Neural cell (in vitro differentiated cells): ENCODE results near the gene KCNH6. TPM values are rescaled to one million over a fixed set of nuclear protein-coding genes. Genes with fewer than 3 reads are reported as not detected.

Experiments used
- H2AFZ ChIP-seq: fragments of 200-600, 300-800 bp; sonication (generic), shearing (Covaris generic); 2 replicates; pipeline ENCODE4 v1.6.0; 2014; ENCODE audit warnings: low read depth, mild to moderate bottlenecking, antibody characterized with exemption, low read length, moderate library complexity
- H3F3A ChIP-seq: fragments of 200-600 bp; shearing (Covaris generic); 2 replicates; pipeline ENCODE4 v1.6.1; 2016; ENCODE audit warnings: mild to moderate bottlenecking, moderate library complexity, mixed read lengths, antibody characterized with exemption, low read length; ENCODE audit not compliant: insufficient read depth, poor library complexity, severe bottlenecking
- H3K27ac ChIP-seq: fragments of 200-600, 300-800 bp; sonication (generic), shearing (Covaris generic); 2 replicates; pipeline ENCODE4 v1.5.1; 2014; ENCODE audit warnings: mild to moderate bottlenecking, low read length, moderate library complexity
- H3K27me3 ChIP-seq: fragments of 300-800, 200-600 bp; sonication (generic), shearing (Covaris generic); 2 replicates; pipeline ENCODE4 v1.6.0; 2014; ENCODE audit warnings: mild to moderate bottlenecking, low read depth, low read length, moderate library complexity; ENCODE audit not compliant: insufficient read depth
- H3K36me3 ChIP-seq: fragments of 300-800, 200-600 bp; sonication (generic), shearing (Covaris generic); 2 replicates; pipeline ENCODE4 v1.5.1; 2014; ENCODE audit warnings: mild to moderate bottlenecking, antibody characterized with exemption, low read length, moderate library complexity; ENCODE audit not compliant: insufficient read depth
- H3K4me2 ChIP-seq: fragments of 300-800, 200-600 bp; sonication (generic), shearing (Covaris generic); 2 replicates; pipeline ENCODE4 v1.6.0; 2014; ENCODE audit warnings: mild to moderate bottlenecking, low read length
- H3K4me3 ChIP-seq: fragments of 300-800, 200-600 bp; sonication (generic), shearing (Covaris generic); 2 replicates; pipeline ENCODE4 v1.5.1; 2014; ENCODE audit warnings: mild to moderate bottlenecking, low read length, moderate library complexity
- H3K79me2 ChIP-seq: fragments of 200-600 bp; shearing (Covaris generic); replicated peaks from 2 replicates; pipeline ENCODE4 v1.6.0; 2014; ENCODE audit warnings: mild to moderate bottlenecking, low read length, moderate library complexity; ENCODE audit not compliant: insufficient read depth
- H3K9ac ChIP-seq: fragments of 300-800, 200-600 bp; sonication (generic), shearing (Covaris generic); 2 replicates; pipeline ENCODE4 v1.6.1; 2016; ENCODE audit warnings: mild to moderate bottlenecking, low read length, mixed read lengths
- H3K9me2 ChIP-seq: fragments of 200-600 bp; shearing (Covaris generic); 2 replicates; pipeline ENCODE4 v1.6.1; 2016; ENCODE audit warnings: mild to moderate bottlenecking, low read length, mixed read lengths; ENCODE audit not compliant: insufficient read depth
- H3K9me3 ChIP-seq: fragments of 200-600, 300-800 bp; sonication (generic), shearing (Covaris generic); 2 replicates; pipeline ENCODE4 v1.6.1; 2016; ENCODE audit warnings: mild to moderate bottlenecking, mixed run types, low read length, moderate library complexity, mixed read lengths
- H4K20me1 ChIP-seq: fragments of 200-600 bp; shearing (Covaris generic); 2 replicates; pipeline ENCODE4 v1.6.1; 2016; ENCODE audit warnings: mild to moderate bottlenecking, mixed run types; ENCODE audit not compliant: insufficient read depth
- CTCF ChIP-seq: fragments of 450-650 bp; IDR thresholded peaks from 2 replicates; pipeline ENCODE4 v1.5.1; 2014; ENCODE audit warnings: antibody characterized with exemption, mild to moderate bottlenecking, moderate library complexity; ENCODE audit not compliant: poor library complexity, severe bottlenecking
- MXI1 ChIP-seq: fragments of 450-650 bp; conservative IDR thresholded peaks from 2 replicates; pipeline ENCODE4 v1.6.1; 2014; ENCODE audit warnings: antibody characterized with exemption, mild to moderate bottlenecking; ENCODE audit not compliant: poor library complexity, severe bottlenecking
- RAD21 ChIP-seq: fragments of 450-650 bp; conservative IDR thresholded peaks from 2 replicates; pipeline ENCODE4 v1.6.1; 2014; ENCODE audit warnings: antibody characterized with exemption, mild to moderate bottlenecking, moderate library complexity
- REST ChIP-seq: IDR thresholded peaks from 2 replicates; pipeline ENCODE4 v1.6.1; 2012; ENCODE audit warnings: borderline replicate concordance
- SMC3 ChIP-seq: fragments of 450-650 bp; conservative IDR thresholded peaks from 2 replicates; pipeline ENCODE4 v1.6.1; 2014; ENCODE audit warnings: antibody characterized with exemption, mild to moderate bottlenecking, moderate library complexity; ENCODE audit not compliant: poor library complexity
- polyA plus RNA-seq: library from polyadenylated mRNA; depleted of rRNA; stranded (reverse); fragments of >200 nt; gene quantifications from 2 replicates; pipeline ENCODE4 v1.2.3, GENCODE V29; 2014

The KCNH6 gene
- polyA plus RNA-seq, 1 donor from 2014 or later: not detected

- no peaks in the 10 kb centered on the region for H3F3A ChIP-seq
- peaks cover 44% of the 10 kb centered on the region for H3K27me3 ChIP-seq
- H3K79me2 ChIP-seq: no peaks in the 10 kb centered on the region
- no peaks in the 10 kb centered on the region for H3K9me2 ChIP-seq
- no peaks in the 10 kb centered on the region for H3K9me3 ChIP-seq
- no peak overlapping the region for H2AFZ ChIP-seq
- H3K4me2 ChIP-seq: no peak overlapping the region
- TF ChIP-seq MXI1: no peak
- TF ChIP-seq CTCF: peak; percentile 54
- peak; percentile 44 for TF ChIP-seq SMC3
- H3K36me3 ChIP-seq: no peaks in the 10 kb centered on the region
- H3K9ac ChIP-seq: no peak overlapping the region
- no peak overlapping the region for H3K4me3 ChIP-seq
- H4K20me1 ChIP-seq: no peaks in the 10 kb centered on the region
- no peak overlapping the region for H3K27ac ChIP-seq
Observed at GRCh38 chr17:63478814-63479494, 44.2 kb upstream of the KCNH6 start.

DNA sequence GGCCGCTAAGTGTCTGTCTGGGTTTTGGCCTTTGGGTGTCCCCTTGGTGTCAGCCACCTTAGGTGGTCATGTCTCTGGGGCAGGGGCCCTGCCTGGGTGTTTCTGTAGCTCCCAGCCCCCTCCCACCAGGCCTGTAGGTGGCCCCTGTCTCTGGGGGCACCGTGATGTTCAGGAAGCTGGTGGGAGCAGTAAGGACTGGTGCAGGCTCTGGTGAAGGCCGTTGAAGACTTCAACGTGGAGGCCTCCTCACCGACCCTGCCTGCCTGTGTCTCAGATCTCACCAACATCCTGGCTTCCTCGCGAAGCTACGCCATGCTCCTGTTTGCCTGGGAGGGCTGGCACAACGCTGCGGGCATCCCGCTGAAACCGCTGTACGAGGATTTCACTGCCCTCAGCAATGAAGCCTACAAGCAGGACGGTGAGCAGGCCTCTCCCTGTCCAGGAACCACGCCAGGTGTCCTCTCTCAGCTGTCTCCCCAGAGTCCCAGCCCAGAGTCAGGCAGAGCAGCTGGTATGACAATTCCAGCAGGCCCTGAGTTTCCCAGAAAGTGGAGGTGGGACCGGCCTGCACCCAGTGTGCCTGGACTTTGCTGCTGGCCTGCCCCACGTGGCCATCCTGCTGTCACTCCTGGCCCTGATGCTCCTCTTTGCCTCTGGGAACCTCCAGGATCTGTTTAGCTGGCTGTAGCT is 43.5 kb upstream of the KCNH6 start:
- Histone ChIP-seq H3K9me2 (no peaks in the 10 kb centered on the region), H3K9me3 (no peaks in the 10 kb centered on the region), H4K20me1 (no peaks in the 10 kb centered on the region), H3K9ac (no peak overlapping the region), H3K79me2 (no peaks in the 10 kb centered on the region), H3F3A (no peaks in the 10 kb centered on the region), H3K4me2 (no peak overlapping the region), H3K27me3 (peaks cover 42% of the 10 kb centered on the region), H3K27ac (no peak overlapping the region), H3K4me3 (no peak overlapping the region), H3K36me3 (no peaks in the 10 kb centered on the region), H2AFZ (no peak overlapping the region)
- TF ChIP-seq RAD21: no peak
- no peak for TF ChIP-seq REST
- no peak for TF ChIP-seq MXI1

- Histone ChIP-seq H3K9me3 (no peaks in the 10 kb centered on the region), H4K20me1 (no peaks in the 10 kb centered on the region), H3K36me3 (no peaks in the 10 kb centered on the region), H3K9me2 (no peaks in the 10 kb centered on the region), H2AFZ (no peak overlapping the region), H3K27me3 (peaks cover 36% of the 10 kb centered on the region), H3K4me2 (no peak overlapping the region), H3F3A (no peaks in the 10 kb centered on the region), H3K27ac (no peak overlapping the region), H3K79me2 (no peaks in the 10 kb centered on the region), H3K9ac (no peak overlapping the region), H3K4me3 (no peak overlapping the region)
- TF ChIP-seq SMC3 (no peak), MXI1 (no peak), CTCF (no peak)
Observed at GRCh38 chr17:63480192-63480784, 42.9 kb upstream of the KCNH6 start.
